Adipocyte (in vitro differentiated cells): ENCODE data around the gene PIM2.

Source experiments
- DNase-seq: peaks from one replicate; pipeline ENCODE4 v3.0.0-alpha.2; 2015; ENCODE audit warnings: low read depth
- H3K27me3 ChIP-seq: replicated peaks from 2 replicates; pipeline ENCODE4 v1.7.0; 2013; ENCODE audit warnings: mild to moderate bottlenecking, low read length, moderate library complexity; ENCODE audit not compliant: control insufficient read depth, insufficient read depth
- H3K36me3 ChIP-seq: 2 replicates; pipeline ENCODE4 v1.7.0; 2013; ENCODE audit warnings: low read length, mild to moderate bottlenecking, moderate library complexity; ENCODE audit not compliant: control insufficient read depth, insufficient read depth, severe bottlenecking
- H3K4me1 ChIP-seq: 2 replicates; pipeline ENCODE4 v1.7.0; 2013; ENCODE audit warnings: mild to moderate bottlenecking, low read length, moderate library complexity; ENCODE audit not compliant: control insufficient read depth, insufficient read depth
- H3K4me3 ChIP-seq: 2 replicates; pipeline ENCODE4 v1.7.0; 2013; ENCODE audit warnings: mild to moderate bottlenecking, low read length, moderate library complexity
- H3K9ac ChIP-seq: 2 replicates; pipeline ENCODE4 v1.7.0; 2013; ENCODE audit warnings: mild to moderate bottlenecking, low read length, moderate library complexity
- H3K9me3 ChIP-seq: 2 replicates; pipeline ENCODE4 v1.7.0; 2013; ENCODE audit warnings: mild to moderate bottlenecking, low read length, moderate library complexity; ENCODE audit not compliant: control insufficient read depth

The PIM2 gene

GRCh38 chrX:48933757-48934156 is 14.9 kb upstream of the PIM2 start:
- Histone ChIP-seq H3K27me3 (no peaks in the 10 kb centered on the region), H3K9ac (no peak overlapping the region), H3K36me3 (peaks cover 28% of the 10 kb centered on the region), H3K9me3 (peaks cover 6% of the 10 kb centered on the region), H3K4me1 (no peaks in the 10 kb centered on the region), H3K4me3 (no peak overlapping the region)
- no peak for DNase-seq

- Histone ChIP-seq H3K9me3 (peaks cover 3% of the 10 kb centered on the region), H3K4me3 (no peak overlapping the region), H3K36me3 (peaks cover 40% of the 10 kb centered on the region), H3K27me3 (peaks cover 3% of the 10 kb centered on the region), H3K9ac (no peak overlapping the region), H3K4me1 (no peaks in the 10 kb centered on the region)
- no peak for DNase-seq
Observed at GRCh38 chrX:48927736-48928382, 9.0 kb upstream of the PIM2 start.

- Histone ChIP-seq H3K4me3 (no peak overlapping the region), H3K9ac (no peak overlapping the region), H3K36me3 (peaks cover 44% of the 10 kb centered on the region), H3K9me3 (no peaks in the 10 kb centered on the region), H3K27me3 (peaks cover 3% of the 10 kb centered on the region), H3K4me1 (no peaks in the 10 kb centered on the region)
- no peak for DNase-seq
Observed at GRCh38 chrX:48927123-48927522, 8.3 kb upstream of the PIM2 start.

- H3K9me3 ChIP-seq: no peaks in the 10 kb centered on the region
- H3K27me3 ChIP-seq: peaks cover 3% of the 10 kb centered on the region
- peaks cover 12% of the 10 kb centered on the region for H3K4me1 ChIP-seq
- H3K36me3 ChIP-seq: peaks cover 38% of the 10 kb centered on the region
- H3K9ac ChIP-seq: no peak overlapping the region
- H3K4me3 ChIP-seq: no peak overlapping the region
- no peak for DNase-seq
Observed at GRCh38 chrX:48924270-48924669, 5.4 kb upstream of the PIM2 start.

- H3K4me3 ChIP-seq: no peak overlapping the region
- no peak for DNase-seq
- H3K9ac ChIP-seq: no peak overlapping the region
- peaks cover 13% of the 10 kb centered on the region for H3K4me1 ChIP-seq
- peaks cover 3% of the 10 kb centered on the region for H3K27me3 ChIP-seq
- H3K9me3 ChIP-seq: no peaks in the 10 kb centered on the region
- H3K36me3 ChIP-seq: peaks cover 38% of the 10 kb centered on the region
Observed at GRCh38 chrX:48923771-48924170, 4.9 kb upstream of the PIM2 start.

- no peaks in the 10 kb centered on the region for H3K27me3 ChIP-seq
- no peaks in the 10 kb centered on the region for H3K9me3 ChIP-seq
- peaks cover 31% of the 10 kb centered on the region for H3K36me3 ChIP-seq
- H3K4me1 ChIP-seq: peaks cover 16% of the 10 kb centered on the region
- H3K9ac ChIP-seq: no peak overlapping the region
- no peak for DNase-seq
- no peak overlapping the region for H3K4me3 ChIP-seq
Observed at GRCh38 chrX:48920718-48921104, 1.9 kb upstream of the PIM2 start.

GRCh38 chrX:48919947-48920717 is 1.3 kb upstream of the PIM2 start:
- Histone ChIP-seq H3K9ac (no peak overlapping the region), H3K9me3 (no peaks in the 10 kb centered on the region), H3K27me3 (no peaks in the 10 kb centered on the region), H3K4me3 (no peak overlapping the region), H3K36me3 (peaks cover 25% of the 10 kb centered on the region), H3K4me1 (peaks cover 16% of the 10 kb centered on the region)
- DNase-seq: no peak

GRCh38 chrX:48919360-48919841 is 577 bp upstream of the PIM2 start:
- H3K9ac ChIP-seq: peak overlapping the region; percentile 19
- DNase-seq: no peak
- peak overlapping the region; percentile 67 for H3K4me3 ChIP-seq
- H3K27me3 ChIP-seq: no peaks in the 10 kb centered on the region
- peaks cover 16% of the 10 kb centered on the region for H3K4me1 ChIP-seq
- H3K9me3 ChIP-seq: no peaks in the 10 kb centered on the region
- peaks cover 23% of the 10 kb centered on the region for H3K36me3 ChIP-seq

GRCh38 chrX:48918301-48918642 is 552 bp downstream of the PIM2 start:
- DNase-seq: no peak
- H3K9me3 ChIP-seq: no peaks in the 10 kb centered on the region
- peak overlapping the region; percentile 60 for H3K9ac ChIP-seq
- peak overlapping the region; percentile 67 for H3K4me3 ChIP-seq
- H3K27me3 ChIP-seq: no peaks in the 10 kb centered on the region
- peaks cover 16% of the 10 kb centered on the region for H3K4me1 ChIP-seq
- H3K36me3 ChIP-seq: peaks cover 13% of the 10 kb centered on the region

- H3K36me3 ChIP-seq: peaks cover 4% of the 10 kb centered on the region
- peaks cover 16% of the 10 kb centered on the region for H3K4me1 ChIP-seq
- H3K27me3 ChIP-seq: no peaks in the 10 kb centered on the region
- H3K9ac ChIP-seq: no peak overlapping the region
- no peak overlapping the region for H3K4me3 ChIP-seq
- H3K9me3 ChIP-seq: no peaks in the 10 kb centered on the region
- DNase-seq: peak; percentile 90
Observed at GRCh38 chrX:48917139-48918001, 1.5 kb downstream of the PIM2 start.
